GM13977 (cell line): ENCODE data around the gene SEL1L.

ENCODE experiments used
- DNase-seq: peaks from one replicate; pipeline ENCODE4 v3.0.0; 2012; ENCODE audit warnings: low spot score
- CTCF ChIP-seq: IDR thresholded peaks from 2 replicates; pipeline ENCODE4 v1.5.1; 2012; ENCODE audit warnings: mild to moderate bottlenecking, control low read depth; ENCODE audit not compliant: insufficient read depth; ENCODE audit errors: extremely low read depth, missing control alignments
- in situ Hi-C: fragments of 300-500 bp; cut with MboI; formaldehyde crosslinking; loops from one replicate; pipeline ENCODE4 v1.12.0; 2022; ENCODE audit warnings: low sequenced_read_pairs, low pct_unique_long_range_greater_than_20kb, mixed read lengths, inconsistent platforms; ENCODE audit not compliant: unreplicated experiment

The SEL1L gene

GRCh38 chr14:81478446-81478845 lies 55.2 kb downstream of the SEL1L start:
- no peak for TF ChIP-seq CTCF
- DNase-seq = no peak
- in situ Hi-C loops = no loop called here

GRCh38 chr14:81476816-81477215 lies 56.8 kb downstream of the SEL1L start:
- TF ChIP-seq CTCF = no peak
- in situ Hi-C loops = no loop called here
- no peak for DNase-seq

- TF ChIP-seq CTCF = no peak
- in situ Hi-C loops = loop anchor here (25.0 kb wide), 1 partner anchor 513 kb away; the partner anchor contains the start of gene TSHR
- no peak for DNase-seq
These were observed 58.8 kb downstream of the SEL1L start for GRCh38 chr14:81474685-81475324.

GRCh38 chr14:81474148-81474492 lies 59.5 kb downstream of the SEL1L start:
- TF ChIP-seq CTCF = no peak
- in situ Hi-C loops = loop anchor here (25.0 kb wide), 1 partner anchor 512 kb away; the partner anchor contains the start of gene TSHR
- peak; percentile 52 for DNase-seq

- in situ Hi-C loops = loop anchor here (25.0 kb wide), 1 partner anchor 511 kb away; the partner anchor contains the start of gene TSHR
- DNase-seq = no peak
- TF ChIP-seq CTCF = no peak
These were observed 60.1 kb downstream of the SEL1L start for GRCh38 chr14:81473456-81474147.

- in situ Hi-C loops = loop anchor here (25.0 kb wide), 1 partner anchor 510 kb away; the partner anchor contains the start of gene TSHR
- TF ChIP-seq CTCF = no peak
- no peak for DNase-seq
These were observed 61.4 kb downstream of the SEL1L start for GRCh38 chr14:81472096-81472800.
